Measurements from ENCODE around the gene METTL3.

GRCh38 chr14:21523203-21523602, 12.1 kb upstream of the METTL3 start:
- TF ChIP-seq POLR2A (IDR thresholded peaks at IDR 0.05; ENCODE audit: low read length) (no peak), GATA1 (IDR thresholded peaks at IDR 0.05; ENCODE audit: low read depth, low read length) (no peak)
